ENCODE data around the gene LRRC3.
"Not testable (repeated sequence)": the region's sequence is repeated elsewhere in the genome, so short reads cannot be mapped to it uniquely, and the experiment has no call there.

The LRRC3 gene

DNA sequence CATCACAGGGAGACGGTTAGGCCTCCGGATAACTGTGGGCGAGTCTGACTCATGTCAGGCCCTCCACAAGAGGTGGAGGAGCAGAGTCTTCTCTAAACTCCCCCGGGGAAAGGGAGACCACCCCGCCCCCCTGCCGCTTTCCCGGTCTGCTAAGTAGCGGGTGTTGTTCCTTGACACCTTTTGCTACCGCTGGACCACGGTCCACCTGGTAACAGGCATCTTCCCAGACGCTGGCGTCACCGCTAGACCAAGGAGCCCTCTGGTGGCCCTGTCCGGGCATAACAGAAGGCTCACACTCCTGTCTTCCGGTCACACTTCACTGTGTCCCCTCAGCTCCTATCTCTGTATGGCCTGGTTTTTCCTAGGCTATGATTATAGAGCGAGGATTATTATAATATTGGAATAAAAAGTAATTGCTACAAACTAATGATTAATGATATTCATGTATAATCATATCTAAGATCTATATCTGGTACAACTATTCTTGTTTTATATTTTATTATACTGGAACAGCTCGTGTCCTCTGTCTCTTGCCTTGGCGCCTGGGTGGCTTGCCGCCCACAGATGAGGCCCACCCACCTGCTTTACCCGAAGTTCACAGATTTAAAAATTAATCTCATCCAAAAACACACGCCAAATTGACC, 24.4 kb downstream of the LRRC3 start:
- no CpG with 5 or more reads among the region's 21 CpGs for WGBS (ENCODE audit: insufficient coverage, insufficient read length)
- not testable (repeated sequence) for H3K27ac ChIP-seq (ENCODE audit: low read length); H3K4me3 ChIP-seq (ENCODE audit: low read length); H3K4me1 ChIP-seq (ENCODE audit: control insufficient read depth, insufficient read depth, low read length); H3K36me3 ChIP-seq (ENCODE audit: control insufficient read depth, insufficient read depth, low read length); H3K9me3 ChIP-seq (ENCODE audit: control insufficient read depth, insufficient read depth, low read length); DNase-seq (ENCODE audit: low read depth, low spot score); H3K27me3 ChIP-seq (ENCODE audit: control insufficient read depth, insufficient read depth, low read length)

DNA sequence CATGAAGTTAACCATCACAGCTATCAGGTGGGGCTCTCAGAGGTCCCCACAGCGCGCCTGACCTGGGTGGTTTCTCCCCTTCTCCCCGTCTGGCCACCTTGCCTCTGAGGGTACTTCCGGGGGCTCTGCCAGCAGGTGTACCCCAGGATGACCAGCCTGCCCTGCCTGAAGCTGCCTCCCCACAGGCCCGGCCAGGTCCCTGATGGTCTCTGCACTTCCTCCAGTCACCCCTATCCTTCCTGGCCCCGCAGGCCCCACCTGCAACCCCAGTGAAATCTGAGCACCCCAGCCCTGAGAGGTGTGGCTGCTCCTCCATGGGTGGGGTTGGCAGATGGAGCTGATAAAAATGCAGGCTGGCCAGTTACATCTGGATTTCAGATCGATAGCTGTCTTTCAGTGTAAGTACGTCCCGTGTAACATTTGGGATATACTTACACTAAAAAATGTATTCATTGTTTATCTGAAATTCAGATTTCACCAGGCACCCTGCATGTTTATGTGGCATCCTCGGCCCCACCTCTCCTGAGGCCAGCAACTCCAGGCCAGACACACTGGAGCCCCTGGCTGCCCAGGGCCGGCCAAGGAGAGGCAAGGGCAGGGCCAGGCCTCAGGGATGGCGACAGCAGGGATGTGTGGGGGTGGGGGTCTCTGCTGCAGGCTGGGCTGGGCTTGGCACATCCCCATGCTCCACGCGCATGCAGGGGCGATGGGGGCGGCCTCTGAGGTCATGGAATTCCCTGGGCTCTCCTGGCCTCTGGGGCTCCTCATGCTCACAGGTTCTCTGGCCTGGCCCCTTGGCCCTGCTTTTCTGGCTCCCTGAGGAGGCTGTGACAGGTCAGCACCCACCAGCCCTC, 25.1 kb downstream of the LRRC3 start:
- Histone ChIP-seq H3K9me3 (ENCODE audit: control insufficient read depth, insufficient read depth, low read length) (no peaks in the 10 kb centered on the region), H3K27ac (ENCODE audit: low read length) (no peak overlapping the region), H3K36me3 (ENCODE audit: control insufficient read depth, insufficient read depth, low read length) (no peaks in the 10 kb centered on the region), H3K27me3 (ENCODE audit: control insufficient read depth, insufficient read depth, low read length) (no peaks in the 10 kb centered on the region), H3K4me3 (ENCODE audit: low read length) (no peak overlapping the region), H3K4me1 (ENCODE audit: control insufficient read depth, insufficient read depth, low read length) (peaks cover 2% of the 10 kb centered on the region; the same call in 1 of the 2 replicates)
- no peak for DNase-seq (ENCODE audit: low read depth, low spot score)
- no CpG with 5 or more reads among the region's 16 CpGs for WGBS (ENCODE audit: insufficient coverage, insufficient read length)

DNA sequence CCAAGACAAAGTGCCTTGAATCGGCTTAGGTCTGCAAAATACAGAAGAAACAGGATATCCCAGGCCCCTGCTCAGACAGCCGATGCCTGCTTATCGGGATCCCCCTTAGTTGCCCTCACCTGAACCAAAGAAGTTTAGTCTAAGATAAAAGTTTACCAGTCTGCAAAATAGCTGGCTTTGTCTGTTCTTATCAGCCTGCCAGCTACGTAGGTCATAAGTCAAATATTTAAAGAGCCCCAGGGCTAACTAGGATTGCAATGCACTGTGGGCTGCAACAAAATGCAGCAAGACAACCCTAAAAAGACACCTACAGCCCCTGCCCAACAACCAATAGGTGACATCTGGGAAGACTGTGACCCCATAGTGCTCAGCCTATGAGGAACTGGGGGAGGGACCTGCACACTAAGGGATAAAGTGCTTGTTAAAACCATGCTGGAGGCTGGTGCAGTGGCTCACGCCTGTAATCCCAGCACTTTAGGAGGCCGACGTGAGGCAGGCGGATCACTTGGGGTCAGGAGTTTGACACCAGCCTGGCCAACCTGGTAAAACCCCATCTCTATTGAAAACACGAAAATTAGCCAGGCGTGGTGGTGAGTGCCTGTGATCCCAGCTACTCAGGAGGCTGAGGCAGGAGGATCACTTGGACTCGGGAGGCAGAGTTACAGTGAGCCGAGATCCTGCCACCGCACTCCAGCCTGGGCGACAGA, 27.4 kb downstream of the LRRC3 start:
- no CpG with 5 or more reads among the region's 14 CpGs for WGBS (ENCODE audit: insufficient coverage, insufficient read length)
- Histone ChIP-seq H3K27me3 (ENCODE audit: control insufficient read depth, insufficient read depth, low read length) (no peaks in the 10 kb centered on the region), H3K36me3 (ENCODE audit: control insufficient read depth, insufficient read depth, low read length) (no peaks in the 10 kb centered on the region), H3K4me1 (ENCODE audit: control insufficient read depth, insufficient read depth, low read length) (no peaks in the 10 kb centered on the region), H3K9me3 (ENCODE audit: control insufficient read depth, insufficient read depth, low read length) (no peaks in the 10 kb centered on the region), H3K4me3 (ENCODE audit: low read length) (no peak overlapping the region), H3K27ac (ENCODE audit: low read length) (no peak overlapping the region)
- DNase-seq (ENCODE audit: low read depth, low spot score), result no peak

DNA sequence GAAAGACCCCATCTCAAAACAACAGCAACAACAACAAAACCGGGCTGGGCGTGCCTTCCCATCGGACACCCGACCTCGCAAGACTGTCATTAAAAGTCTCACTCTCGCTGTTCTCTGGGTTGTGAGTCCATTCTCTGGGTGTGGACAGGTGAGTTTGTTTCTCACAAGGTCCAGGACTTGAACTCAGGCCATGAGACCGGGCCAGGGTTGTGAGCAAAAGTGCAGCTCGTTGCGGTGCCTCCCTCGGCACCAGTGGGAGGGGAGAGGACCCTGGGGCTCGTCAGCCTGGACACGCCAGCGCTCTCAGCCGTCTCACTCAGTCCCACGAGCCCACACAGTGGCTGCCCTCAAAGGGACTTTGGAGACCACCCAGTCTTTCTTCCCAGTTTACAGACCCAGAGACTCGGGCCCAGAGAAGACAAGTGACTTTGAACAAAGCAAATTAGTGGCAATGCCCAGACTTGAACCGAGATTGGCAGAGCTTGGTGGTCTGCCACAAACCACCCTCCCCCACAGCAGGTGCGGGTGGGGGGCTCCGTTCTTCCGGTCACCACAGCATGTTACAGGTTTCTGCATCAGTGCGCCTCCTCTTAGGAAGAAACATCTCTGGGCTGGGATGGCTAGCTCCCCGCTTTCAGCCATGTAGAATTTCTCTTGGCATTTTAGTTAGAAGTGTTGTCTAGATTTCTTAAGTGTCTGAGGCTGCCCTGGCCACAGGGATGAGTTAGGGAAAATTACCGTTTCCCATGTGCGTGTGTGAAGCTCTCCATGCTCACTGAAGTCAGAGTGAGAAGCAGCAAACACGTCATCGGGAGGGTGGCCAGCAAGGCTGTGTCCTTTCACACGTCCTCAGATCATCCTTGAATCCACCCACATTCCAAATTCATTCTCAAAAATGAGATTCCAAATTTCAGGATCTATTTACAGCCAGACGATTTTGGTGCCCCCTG, 28.3 kb downstream of the LRRC3 start:
- Histone ChIP-seq H3K27ac (ENCODE audit: low read length) (no peak overlapping the region), H3K4me3 (ENCODE audit: low read length) (no peak overlapping the region)
- WGBS (ENCODE audit: insufficient coverage, insufficient read length), result no CpG with 5 or more reads among the region's 28 CpGs

DNA sequence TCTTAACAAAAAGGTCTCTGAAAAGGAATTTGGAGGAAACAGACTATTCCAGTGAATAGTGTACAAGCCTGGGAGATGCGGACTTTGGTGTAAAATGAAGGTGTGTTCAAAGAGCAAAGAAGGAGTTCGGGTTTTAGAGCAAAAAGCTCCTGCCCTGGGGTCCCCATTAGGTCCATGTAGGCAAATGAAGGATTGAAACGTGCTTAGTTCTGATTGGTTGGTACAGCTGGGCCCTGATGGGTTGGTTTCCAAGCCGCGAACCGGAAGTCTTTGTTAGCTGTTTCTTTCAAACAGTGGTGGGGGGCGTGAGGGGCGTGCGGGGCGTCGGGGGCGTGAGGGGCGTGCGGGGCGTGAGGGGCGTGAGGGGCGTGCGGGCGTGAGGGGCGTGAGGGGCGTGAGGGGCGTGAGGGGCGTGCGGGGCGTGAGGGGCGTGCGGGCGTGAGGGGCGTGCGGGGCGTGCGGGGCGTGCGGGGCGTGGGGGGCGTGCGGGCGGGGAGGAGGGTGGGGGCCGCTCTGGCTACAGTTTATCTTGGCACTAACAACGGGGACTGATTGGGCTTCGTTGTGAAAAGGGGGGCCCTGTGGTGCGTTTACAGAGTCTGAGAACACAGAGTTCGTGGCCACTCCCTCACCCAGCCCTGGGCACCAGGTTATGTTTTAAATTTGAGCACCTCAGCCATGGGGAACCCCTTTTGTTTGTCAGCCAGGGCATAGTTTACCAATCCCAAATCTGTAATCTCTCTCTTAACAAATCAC, 29.4 kb downstream of the LRRC3 start:
- Histone ChIP-seq H3K27ac (ENCODE audit: low read length) (no peak overlapping the region), H3K27me3 (ENCODE audit: control insufficient read depth, insufficient read depth, low read length) (no peaks in the 10 kb centered on the region), H3K9me3 (ENCODE audit: control insufficient read depth, insufficient read depth, low read length) (no peaks in the 10 kb centered on the region), H3K4me3 (ENCODE audit: low read length) (no peak overlapping the region), H3K4me1 (ENCODE audit: control insufficient read depth, insufficient read depth, low read length) (no peaks in the 10 kb centered on the region), H3K36me3 (ENCODE audit: control insufficient read depth, insufficient read depth, low read length) (no peaks in the 10 kb centered on the region)
- DNase-seq (ENCODE audit: low read depth, low spot score), result no peak
- WGBS (ENCODE audit: insufficient coverage, insufficient read length), result no CpG with 5 or more reads among the region's 43 CpGs

More for the DNA sequence above, 28.3 kb downstream of the LRRC3 start:
- Histone ChIP-seq H3K9me3 (ENCODE audit: control insufficient read depth, insufficient read depth, low read length) (no peaks in the 10 kb centered on the region), H3K4me1 (ENCODE audit: control insufficient read depth, insufficient read depth, low read length) (no peaks in the 10 kb centered on the region), H3K27me3 (ENCODE audit: control insufficient read depth, insufficient read depth, low read length) (no peaks in the 10 kb centered on the region), H3K36me3 (ENCODE audit: control insufficient read depth, insufficient read depth, low read length) (no peaks in the 10 kb centered on the region)
- DNase-seq (ENCODE audit: low read depth, low spot score), result no peak

DNA sequence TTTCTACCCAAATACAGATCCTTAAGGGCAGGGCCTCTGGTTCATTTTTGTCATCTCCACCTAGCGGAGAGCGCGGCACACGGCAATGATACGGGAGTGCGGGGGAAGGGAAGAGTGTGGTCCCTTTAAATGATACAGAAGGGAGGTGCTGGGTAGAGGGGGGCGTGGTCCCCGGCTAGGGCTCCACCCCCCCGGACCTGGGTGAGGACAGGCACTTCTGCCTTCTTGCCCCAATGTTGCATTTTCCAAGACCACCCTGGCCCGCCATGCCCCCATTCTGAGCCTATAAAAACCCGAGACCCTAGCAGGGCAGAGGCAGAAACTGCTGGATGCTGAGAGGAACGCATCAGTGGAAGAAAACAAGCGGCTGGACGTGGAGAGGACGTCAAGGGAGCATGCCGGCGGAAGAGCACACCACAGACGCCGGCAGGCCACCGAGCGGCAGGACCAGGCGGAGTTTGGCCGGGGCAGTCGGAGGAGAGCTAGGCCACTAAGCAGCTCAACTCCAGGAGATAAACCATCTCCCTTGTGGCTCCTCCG, 30.0 kb downstream of the LRRC3 start:
- Histone ChIP-seq H3K9me3 (ENCODE audit: control insufficient read depth, insufficient read depth, low read length) (no peaks in the 10 kb centered on the region), H3K4me1 (ENCODE audit: control insufficient read depth, insufficient read depth, low read length) (no peaks in the 10 kb centered on the region), H3K36me3 (ENCODE audit: control insufficient read depth, insufficient read depth, low read length) (no peaks in the 10 kb centered on the region), H3K4me3 (ENCODE audit: low read length) (peak overlapping the region; percentile 55; the same call in 1 of the 2 replicates), H3K27me3 (ENCODE audit: control insufficient read depth, insufficient read depth, low read length) (no peaks in the 10 kb centered on the region), H3K27ac (ENCODE audit: low read length) (no peak overlapping the region)
- peak; percentile 43 for DNase-seq (ENCODE audit: low read depth, low spot score)
- WGBS (ENCODE audit: insufficient coverage, insufficient read length), result no CpG with 5 or more reads among the region's 25 CpGs

DNA sequence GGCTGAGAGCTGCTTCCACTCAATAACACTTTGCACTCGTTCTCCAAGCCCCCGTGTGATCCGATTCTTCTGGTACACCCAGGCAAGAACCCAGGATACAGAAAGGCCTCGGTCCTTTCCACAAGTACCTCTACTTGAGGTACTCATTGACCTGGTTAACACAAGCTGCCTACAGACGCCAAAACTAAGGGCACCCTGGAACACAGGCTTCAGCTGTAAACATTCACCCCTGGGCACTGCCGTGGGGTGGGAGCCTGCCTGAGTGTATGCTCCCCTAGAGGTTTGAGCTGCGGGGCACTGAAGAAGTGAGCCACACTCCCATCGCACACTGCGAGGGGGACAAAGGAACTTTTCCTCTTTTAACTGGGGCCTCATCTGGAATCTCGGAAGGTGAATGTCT, 30.5 kb downstream of the LRRC3 start:
- Histone ChIP-seq H3K27ac (ENCODE audit: low read length) (no peak overlapping the region), H3K4me3 (ENCODE audit: low read length) (peak overlapping the region; percentile 55; the same call in 1 of the 2 replicates), H3K4me1 (ENCODE audit: control insufficient read depth, insufficient read depth, low read length) (no peaks in the 10 kb centered on the region), H3K9me3 (ENCODE audit: control insufficient read depth, insufficient read depth, low read length) (no peaks in the 10 kb centered on the region), H3K36me3 (ENCODE audit: control insufficient read depth, insufficient read depth, low read length) (0 out of 2 replicates have a peak, but pooled peaks cover under 1% of the 10 kb centered on the region), H3K27me3 (ENCODE audit: control insufficient read depth, insufficient read depth, low read length) (no peaks in the 10 kb centered on the region)
- no CpG with 5 or more reads among the region's 10 CpGs for WGBS (ENCODE audit: insufficient coverage, insufficient read length)
- DNase-seq (ENCODE audit: low read depth, low spot score), result no peak

DNA sequence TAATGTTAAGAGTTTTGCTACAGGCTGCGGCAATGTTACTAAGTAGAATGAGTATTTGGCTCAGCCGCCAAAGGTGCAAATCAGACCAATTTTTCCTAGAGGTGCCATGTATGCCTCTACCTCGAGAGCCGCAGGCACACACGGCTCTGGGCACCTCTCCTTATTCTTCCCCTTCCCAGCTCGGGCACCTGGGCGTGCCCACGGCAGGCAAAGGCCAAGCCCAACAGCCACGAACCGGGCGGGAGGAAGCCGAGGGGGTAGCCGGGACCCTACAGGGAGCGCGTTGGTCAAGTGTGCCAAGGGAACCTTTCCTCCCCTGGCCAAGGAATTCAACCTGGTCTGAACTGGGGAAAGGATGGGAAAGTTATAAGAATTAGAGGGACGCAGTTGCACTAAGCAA, 31.0 kb downstream of the LRRC3 start:
- H3K4me3 ChIP-seq (ENCODE audit: low read length), result peak overlapping the region; percentile 43; the same call in 1 of the 2 replicates
- H3K9me3 ChIP-seq (ENCODE audit: control insufficient read depth, insufficient read depth, low read length), result no peaks in the 10 kb centered on the region
- H3K36me3 ChIP-seq (ENCODE audit: control insufficient read depth, insufficient read depth, low read length), result 0 out of 2 replicates have a peak, but pooled peaks cover 3% of the 10 kb centered on the region
- no CpG with 5 or more reads among the region's 16 CpGs for WGBS (ENCODE audit: insufficient coverage, insufficient read length)
- no peak for DNase-seq (ENCODE audit: low read depth, low spot score)
- no peak overlapping the region for H3K27ac ChIP-seq (ENCODE audit: low read length)
- H3K27me3 ChIP-seq (ENCODE audit: control insufficient read depth, insufficient read depth, low read length), result no peaks in the 10 kb centered on the region
- H3K4me1 ChIP-seq (ENCODE audit: control insufficient read depth, insufficient read depth, low read length), result no peaks in the 10 kb centered on the region

DNA sequence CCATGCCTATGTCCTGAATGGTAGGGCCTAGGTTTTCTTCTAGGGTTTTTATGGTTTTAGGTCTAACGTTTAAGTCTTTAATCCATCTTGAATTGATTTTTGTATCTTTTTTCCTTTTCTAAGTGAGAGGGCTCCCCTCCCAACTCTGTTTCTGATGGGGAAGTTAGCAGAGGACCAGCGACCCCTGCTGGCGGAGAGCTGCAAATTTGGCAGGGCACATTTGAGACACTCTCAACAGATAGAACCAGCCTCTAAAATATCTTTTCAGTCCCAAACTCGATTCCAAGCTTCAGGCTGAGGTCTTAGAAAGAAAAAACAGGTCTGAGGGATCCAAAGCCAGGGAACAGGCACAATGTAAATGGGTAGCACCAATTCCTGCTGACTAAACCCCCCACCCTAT, 32.5 kb downstream of the LRRC3 start:
- no peaks in the 10 kb centered on the region for H3K9me3 ChIP-seq (ENCODE audit: control insufficient read depth, insufficient read depth, low read length)
- no peaks in the 10 kb centered on the region for H3K4me1 ChIP-seq (ENCODE audit: control insufficient read depth, insufficient read depth, low read length)
- no peaks in the 10 kb centered on the region for H3K27me3 ChIP-seq (ENCODE audit: control insufficient read depth, insufficient read depth, low read length)
- no peak overlapping the region for H3K27ac ChIP-seq (ENCODE audit: low read length)
- no CpG with 5 or more reads among the region's 4 CpGs for WGBS (ENCODE audit: insufficient coverage, insufficient read length)
- peaks cover 7% of the 10 kb centered on the region; the same call in 1 of the 2 replicates for H3K36me3 ChIP-seq (ENCODE audit: control insufficient read depth, insufficient read depth, low read length)
- DNase-seq (ENCODE audit: low read depth, low spot score), result no peak
- no peak overlapping the region for H3K4me3 ChIP-seq (ENCODE audit: low read length)

All from iPS DF 6.9 (cell line).